ENCODE data around the gene SELENOV.
A peak's percentile ranks its signal among the peaks of the same experiment; 100 is the strongest.
"Not testable (repeated sequence)": the region's sequence is repeated elsewhere in the genome, so short reads cannot be mapped to it uniquely, and the experiment has no call there.

The SELENOV gene

DNA sequence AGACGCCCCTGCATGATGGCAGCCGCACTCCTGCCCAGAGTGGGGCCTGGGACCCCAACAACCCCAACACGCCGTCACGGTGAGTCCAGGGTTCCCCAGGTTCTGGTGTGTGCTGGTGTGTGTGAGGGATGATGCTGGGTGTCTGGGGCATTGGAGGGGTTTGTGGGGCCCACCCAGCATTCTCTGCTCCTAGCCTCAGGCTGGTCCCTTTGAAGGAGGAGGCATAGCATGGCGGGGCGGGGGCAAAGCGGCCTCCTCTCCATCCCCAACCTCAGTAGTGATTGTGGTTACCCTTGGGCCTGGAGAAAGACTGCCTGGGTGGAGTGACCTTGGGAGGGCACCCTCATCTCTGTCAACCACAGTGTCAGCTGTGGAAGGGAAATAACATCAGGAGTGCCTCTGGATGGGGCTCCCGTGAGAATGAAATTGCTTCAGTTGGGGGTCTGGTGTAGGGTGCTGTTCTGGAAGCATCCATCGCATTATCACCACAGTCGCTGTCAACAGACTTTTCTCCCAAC lies 41.4 kb upstream of the SELENOV start:
- H4K12ac ChIP-seq (ENCODE audit: low read depth, low read length): peak overlapping the region; percentile 16
- no peak overlapping the region for H2BK5ac ChIP-seq (ENCODE audit: low read depth, low read length, poor library complexity)
- no peak overlapping the region for H2AFZ ChIP-seq (ENCODE audit: insufficient read depth, low read length, poor library complexity)
- no peaks in the 10 kb centered on the region for H3K79me1 ChIP-seq (ENCODE audit: low read length)
- no peak overlapping the region for H2BK12ac ChIP-seq (ENCODE audit: low read length)
- no peaks in the 10 kb centered on the region for H3K4me1 ChIP-seq (ENCODE audit: control insufficient read depth in 1 of 2, insufficient read depth in 2 of 2, low read length in 2 of 2)
- no peak overlapping the region for H2AK5ac ChIP-seq (ENCODE audit: low read length)
- no peak overlapping the region for H2BK120ac ChIP-seq (ENCODE audit: insufficient read depth, low read length, poor library complexity)
- H3K4ac ChIP-seq (ENCODE audit: low read depth, low read length): no peak overlapping the region
- H3K14ac ChIP-seq (ENCODE audit: low read length): no peak overlapping the region
- peaks cover 80% of the 10 kb centered on the region in 2 experiments for H3K36me3 ChIP-seq (ENCODE audit: control insufficient read depth in 1 of 2, insufficient read depth in 2 of 2, low read length in 2 of 2)
- no peak overlapping the region for H4K8ac ChIP-seq (ENCODE audit: low read depth, low read length)
- H3K4me2 ChIP-seq (ENCODE audit: low read length): no peak overlapping the region
- no CpG with 5 or more reads among the region's 11 CpGs for WGBS (ENCODE audit: extremely low coverage, insufficient coverage, insufficient read length)
- no peak overlapping the region for H3K4me3 ChIP-seq (ENCODE audit: low read depth, low read length)
- no peak overlapping the region for H3K18ac ChIP-seq (ENCODE audit: low read length)
- no peak overlapping the region for H3K27ac ChIP-seq (ENCODE audit: low read depth, low read length)
- no peak overlapping the region for H4K91ac ChIP-seq (ENCODE audit: low read depth, low read length)
- H3K27me3 ChIP-seq (ENCODE audit: insufficient read depth, low read length): no peaks in the 10 kb centered on the region
- no peak overlapping the region for H3K23ac ChIP-seq (ENCODE audit: low read length)
- DNase-seq: no peak
- H3K9me3 ChIP-seq (ENCODE audit: insufficient read depth, low read depth, low read length): no peaks in the 10 kb centered on the region
- no peaks in the 10 kb centered on the region for H3K79me2 ChIP-seq (ENCODE audit: control insufficient read depth, insufficient read depth, low read length, poor library complexity)
- no peak overlapping the region for H3K9ac ChIP-seq (ENCODE audit: low read length)

DNA sequence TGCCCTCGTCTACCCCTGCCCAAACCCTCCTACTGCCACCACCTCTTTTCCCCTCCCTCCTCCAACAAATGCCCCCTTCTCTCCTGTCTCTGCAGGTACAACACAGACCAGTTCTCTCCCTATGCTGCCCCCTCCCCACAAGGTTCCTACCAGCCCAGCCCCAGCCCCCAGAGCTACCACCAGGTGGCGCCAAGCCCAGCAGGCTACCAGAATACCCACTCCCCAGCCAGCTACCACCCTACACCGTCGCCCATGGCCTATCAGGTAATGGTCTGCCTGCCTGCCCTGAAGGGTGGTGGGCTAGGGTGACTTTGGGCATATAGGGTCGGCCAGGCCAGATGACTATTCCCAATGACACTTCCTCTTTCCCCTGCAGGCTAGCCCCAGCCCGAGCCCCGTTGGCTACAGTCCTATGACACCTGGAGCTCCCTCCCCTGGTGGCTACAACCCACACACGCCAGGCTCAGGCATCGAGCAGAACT lies 40.8 kb upstream of the SELENOV start:
- H3K23ac ChIP-seq (ENCODE audit: low read length): no peak overlapping the region
- DNase-seq: peak; percentile 26 to 56
- no peak overlapping the region for H4K91ac ChIP-seq (ENCODE audit: low read depth, low read length)
- no peak overlapping the region for H3K18ac ChIP-seq (ENCODE audit: low read length)
- no peak overlapping the region for H2BK120ac ChIP-seq (ENCODE audit: insufficient read depth, low read length, poor library complexity)
- H2BK12ac ChIP-seq (ENCODE audit: low read length): no peak overlapping the region
- no CpG with 5 or more reads among the region's 9 CpGs for WGBS (ENCODE audit: extremely low coverage, insufficient coverage, insufficient read length)
- H3K9ac ChIP-seq (ENCODE audit: low read length): no peak overlapping the region
- no peak overlapping the region for H3K4me3 ChIP-seq (ENCODE audit: low read depth, low read length)
- no peak overlapping the region for H2AFZ ChIP-seq (ENCODE audit: insufficient read depth, low read length, poor library complexity)
- H2AK5ac ChIP-seq (ENCODE audit: low read length): no peak overlapping the region
- no peaks in the 10 kb centered on the region for H3K4me1 ChIP-seq (ENCODE audit: control insufficient read depth in 1 of 2, insufficient read depth in 2 of 2, low read length in 2 of 2)
- no peak overlapping the region for H3K14ac ChIP-seq (ENCODE audit: low read length)
- no peak overlapping the region for H3K4ac ChIP-seq (ENCODE audit: low read depth, low read length)
- H4K8ac ChIP-seq (ENCODE audit: low read depth, low read length): no peak overlapping the region
- H3K36me3 ChIP-seq (ENCODE audit: control insufficient read depth in 1 of 2, insufficient read depth in 2 of 2, low read length in 2 of 2): peaks cover 73% of the 10 kb centered on the region in 2 experiments
- no peaks in the 10 kb centered on the region for H3K79me1 ChIP-seq (ENCODE audit: low read length)
- no peaks in the 10 kb centered on the region for H3K79me2 ChIP-seq (ENCODE audit: control insufficient read depth, insufficient read depth, low read length, poor library complexity)
- no peak overlapping the region for H3K4me2 ChIP-seq (ENCODE audit: low read length)
- H3K27ac ChIP-seq (ENCODE audit: low read depth, low read length): no peak overlapping the region
- no peak overlapping the region for H4K12ac ChIP-seq (ENCODE audit: low read depth, low read length)
- H2BK5ac ChIP-seq (ENCODE audit: low read depth, low read length, poor library complexity): no peak overlapping the region
- no peaks in the 10 kb centered on the region for H3K9me3 ChIP-seq (ENCODE audit: insufficient read depth, low read depth, low read length)
- no peaks in the 10 kb centered on the region for H3K27me3 ChIP-seq (ENCODE audit: insufficient read depth, low read length)

DNA sequence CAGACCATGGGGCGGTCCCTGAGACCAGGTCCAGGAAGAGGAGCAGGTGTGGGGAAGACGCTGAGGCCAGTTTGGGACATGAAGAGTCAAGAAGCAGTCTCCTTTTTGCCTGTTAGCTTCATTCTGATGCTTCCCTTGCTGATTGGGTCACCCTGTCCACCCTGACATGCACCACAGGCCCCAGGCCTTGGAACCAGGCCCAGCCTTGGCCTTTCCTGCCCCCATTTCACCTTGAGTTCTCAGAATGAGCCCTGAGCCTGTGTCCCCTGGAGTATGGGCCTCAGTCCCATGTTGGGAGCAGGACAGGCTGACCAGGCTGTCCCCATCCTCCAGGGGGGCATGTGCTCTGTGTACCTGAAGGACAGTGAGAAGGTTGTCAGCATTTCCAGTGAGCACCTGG lies 39.2 kb upstream of the SELENOV start:
- Histone ChIP-seq H3K9me3 (ENCODE audit: insufficient read depth, low read depth, low read length) (no peaks in the 10 kb centered on the region), H3K36me3 (ENCODE audit: control insufficient read depth in 1 of 2, insufficient read depth in 2 of 2, low read length in 2 of 2) (peaks cover 57 to 58% of the 10 kb centered on the region in 2 experiments), H3K27ac (ENCODE audit: low read depth, low read length) (no peak overlapping the region), H3K4ac (ENCODE audit: low read depth, low read length) (no peak overlapping the region), H4K12ac (ENCODE audit: low read depth, low read length) (no peak overlapping the region), H3K79me2 (ENCODE audit: control insufficient read depth, insufficient read depth, low read length, poor library complexity) (peaks cover under 1% of the 10 kb centered on the region), H3K18ac (ENCODE audit: low read length) (no peak overlapping the region), H3K4me3 (ENCODE audit: low read depth, low read length) (no peak overlapping the region), H2AFZ (ENCODE audit: insufficient read depth, low read length, poor library complexity) (no peak overlapping the region), H3K79me1 (ENCODE audit: low read length) (peaks cover 3% of the 10 kb centered on the region), H3K4me2 (ENCODE audit: low read length) (no peak overlapping the region), H4K8ac (ENCODE audit: low read depth, low read length) (no peak overlapping the region), H2AK5ac (ENCODE audit: low read length) (no peak overlapping the region), H3K4me1 (ENCODE audit: control insufficient read depth in 1 of 2, insufficient read depth in 2 of 2, low read length in 2 of 2) (peaks cover 0 to 2% of the 10 kb centered on the region in 2 experiments), H4K91ac (ENCODE audit: low read depth, low read length) (no peak overlapping the region), H2BK120ac (ENCODE audit: insufficient read depth, low read length, poor library complexity) (no peak overlapping the region), H3K27me3 (ENCODE audit: insufficient read depth, low read length) (no peaks in the 10 kb centered on the region), H3K14ac (ENCODE audit: low read length) (no peak overlapping the region), H3K23ac (ENCODE audit: low read length) (no peak overlapping the region), H3K9ac (ENCODE audit: low read length) (no peak overlapping the region), H2BK5ac (ENCODE audit: low read depth, low read length, poor library complexity) (no peak overlapping the region), H2BK12ac (ENCODE audit: low read length) (no peak overlapping the region)
- no peak for DNase-seq
- WGBS (ENCODE audit: extremely low coverage, insufficient coverage, insufficient read length): no CpG with 5 or more reads among the region's 2 CpGs

DNA sequence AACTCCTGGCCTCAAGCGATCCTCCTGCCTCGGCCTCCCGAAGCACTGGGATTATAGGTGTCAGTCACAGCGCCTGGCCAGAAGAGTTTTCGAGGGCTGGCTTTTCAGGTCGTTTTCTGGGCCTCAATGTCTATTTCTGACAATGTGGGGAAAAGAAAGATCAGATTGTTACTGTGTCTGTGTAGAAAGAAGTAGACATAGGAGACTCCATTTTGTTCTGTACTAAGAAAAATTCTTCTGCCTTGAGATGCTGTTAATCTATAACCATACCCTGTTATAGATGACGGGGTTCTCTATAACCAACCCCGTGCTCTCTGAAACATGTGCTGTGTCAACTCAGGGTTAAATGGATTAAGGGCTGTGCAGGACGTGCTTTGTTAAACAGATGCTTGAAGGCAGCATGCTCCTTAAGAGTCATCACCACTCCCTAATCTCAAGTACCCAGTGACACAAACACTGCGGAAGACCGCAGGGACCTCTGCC lies 35.6 kb upstream of the SELENOV start:
- H4K8ac ChIP-seq (ENCODE audit: low read depth, low read length); H3K9ac ChIP-seq (ENCODE audit: low read length): not testable (repeated sequence)
- no CpG with 5 or more reads among the region's 11 CpGs for WGBS (ENCODE audit: extremely low coverage, insufficient coverage, insufficient read length)

More for the DNA sequence above, 35.6 kb upstream of the SELENOV start:
- H2AFZ ChIP-seq (ENCODE audit: insufficient read depth, low read length, poor library complexity); H3K79me1 ChIP-seq (ENCODE audit: low read length); H3K4ac ChIP-seq (ENCODE audit: low read depth, low read length); H3K23ac ChIP-seq (ENCODE audit: low read length); H2BK120ac ChIP-seq (ENCODE audit: insufficient read depth, low read length, poor library complexity); H2BK12ac ChIP-seq (ENCODE audit: low read length); H3K14ac ChIP-seq (ENCODE audit: low read length); H2AK5ac ChIP-seq (ENCODE audit: low read length); DNase-seq; H2BK5ac ChIP-seq (ENCODE audit: low read depth, low read length, poor library complexity); H3K79me2 ChIP-seq (ENCODE audit: control insufficient read depth, insufficient read depth, low read length, poor library complexity); H3K9me3 ChIP-seq (ENCODE audit: insufficient read depth, low read depth, low read length); H3K18ac ChIP-seq (ENCODE audit: low read length); H3K27me3 ChIP-seq (ENCODE audit: insufficient read depth, low read length); H3K27ac ChIP-seq (ENCODE audit: low read depth, low read length); H4K12ac ChIP-seq (ENCODE audit: low read depth, low read length); H3K4me2 ChIP-seq (ENCODE audit: low read length); H3K4me1 ChIP-seq (ENCODE audit: control insufficient read depth in 1 of 2, insufficient read depth in 2 of 2, low read length in 2 of 2); H4K91ac ChIP-seq (ENCODE audit: low read depth, low read length); H3K4me3 ChIP-seq (ENCODE audit: low read depth, low read length): not testable (repeated sequence)
- H3K36me3 ChIP-seq (ENCODE audit: control insufficient read depth in 1 of 2, insufficient read depth in 2 of 2, low read length in 2 of 2): peaks cover 28% of the 10 kb centered on the region in 2 experiments

Data from trophoblast cell (in vitro differentiated cells and primary cell).